Activated CD4-positive, alpha-beta T cell treated with anti-CD3 and anti-CD28 coated beads, Interleukin-2, amount 10 ng/mL, durations not matched to agents 7 days and 5 days (primary cell): Measurements from ENCODE around the gene AMOTL1. TPM values are rescaled to one million over a fixed set of nuclear protein-coding genes. Genes with fewer than 3 reads are reported as not detected.

Source experiments
- CTCF ChIA-PET: fragments of 350-600 bp; sonication (Branson Sonifier 250); formaldehyde crosslinking; loops from one replicate; lab custom pipeline; 2021; ENCODE audit warnings: antibody characterized with exemption; lab: Charles Lee
- POLR2A ChIA-PET: fragments of 350-600 bp; sonication (Branson Sonifier 250); formaldehyde crosslinking; loops from one replicate; lab custom pipeline; 2021; ENCODE audit warnings: antibody characterized with exemption; lab: Charles Lee
- DNase-seq: peaks from one replicate; pipeline ENCODE4 v3.0.0-alpha.2; 2020
- H3K27ac Mint-ChIP-seq: one replicate; pipeline ENCODE4 v1.8.0; 2021; ENCODE audit warnings: mild to moderate bottlenecking, moderate library complexity, mixed read lengths
- H3K27me3 Mint-ChIP-seq: one replicate; pipeline ENCODE4 v1.8.0; 2021; ENCODE audit warnings: mixed read lengths
- H3K36me3 Mint-ChIP-seq: one replicate; pipeline ENCODE4 v1.8.0; 2021; ENCODE audit warnings: low read depth, mixed read lengths
- H3K4me1 Mint-ChIP-seq: one replicate; pipeline ENCODE4 v1.8.0; 2021; ENCODE audit warnings: mixed read lengths
- H3K4me3 Mint-ChIP-seq: one replicate; pipeline ENCODE4 v1.8.0; 2021; ENCODE audit warnings: mild to moderate bottlenecking, moderate library complexity, mixed read lengths
- H3K9me3 Mint-ChIP-seq: one replicate; pipeline ENCODE4 v1.8.0; 2021; ENCODE audit warnings: mixed read lengths
- total RNA-seq, 2 experiments: library from RNA; stranded (reverse); gene quantifications; one replicate each; pipeline ENCODE4 v1.2.3, GENCODE V29; 2021

AMOTL1 gene
- total RNA-seq, 2 experiments from 2014 or later = 3.1 to 4.0 TPM

DNA sequence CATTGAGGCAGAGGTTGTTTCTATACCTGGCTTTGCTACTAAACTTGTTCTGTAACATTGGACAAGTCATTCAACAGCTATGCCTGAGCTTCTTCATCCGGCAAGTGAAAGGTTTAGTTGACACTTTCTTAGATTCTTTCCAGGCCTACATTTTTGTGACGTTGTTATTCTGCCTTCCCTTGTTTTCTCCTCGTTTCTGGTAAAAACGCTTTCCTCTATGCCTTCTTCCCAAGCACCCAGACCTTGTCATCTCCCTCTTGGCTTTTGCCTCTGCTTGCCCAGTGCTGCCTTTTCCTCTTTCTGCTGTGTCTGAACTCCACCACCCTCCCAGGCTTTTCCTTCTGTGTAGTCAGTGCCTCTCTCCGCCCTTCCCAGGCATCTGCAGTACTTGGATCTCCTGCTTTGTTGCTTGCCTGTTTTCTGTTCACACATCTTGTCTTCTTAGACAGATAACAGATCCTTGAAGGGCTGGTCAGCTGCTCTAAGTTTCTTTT, 1.4 kb upstream of the AMOTL1 start:
- H3K27me3 Mint-ChIP-seq = peaks cover 38% of the 10 kb centered on the region
- POLR2A ChIA-PET = no interaction called here
- no peak overlapping the region for H3K4me3 Mint-ChIP-seq
- DNase-seq = no peak
- no peak overlapping the region for H3K27ac Mint-ChIP-seq
- H3K36me3 Mint-ChIP-seq = no peaks in the 10 kb centered on the region
- CTCF ChIA-PET = no interaction called here
- H3K9me3 Mint-ChIP-seq = no peaks in the 10 kb centered on the region
- peaks cover 14% of the 10 kb centered on the region for H3K4me1 Mint-ChIP-seq

DNA sequence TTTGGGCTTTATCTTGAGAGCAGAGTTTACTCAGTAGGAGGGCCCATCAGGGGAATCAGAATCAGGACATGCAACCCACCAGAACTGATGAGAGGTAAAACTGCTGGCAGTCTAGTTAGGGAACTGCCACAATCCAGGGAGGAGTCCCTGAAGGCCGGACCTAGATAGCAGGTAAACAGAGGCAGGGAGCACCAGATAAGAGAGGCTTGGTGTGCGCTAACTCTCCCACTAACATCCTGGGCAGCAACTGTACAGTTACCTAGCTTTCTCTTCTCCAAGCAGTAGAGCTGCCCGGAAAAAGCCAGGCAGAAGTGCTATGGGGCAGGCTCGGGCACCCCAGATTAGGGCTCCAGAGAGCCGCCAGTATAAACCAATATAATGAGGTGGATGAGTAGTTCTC, 865 bp upstream of the AMOTL1 start:
- POLR2A ChIA-PET = no interaction called here
- no peak overlapping the region for H3K27ac Mint-ChIP-seq
- no peak overlapping the region for H3K4me3 Mint-ChIP-seq

DNA sequence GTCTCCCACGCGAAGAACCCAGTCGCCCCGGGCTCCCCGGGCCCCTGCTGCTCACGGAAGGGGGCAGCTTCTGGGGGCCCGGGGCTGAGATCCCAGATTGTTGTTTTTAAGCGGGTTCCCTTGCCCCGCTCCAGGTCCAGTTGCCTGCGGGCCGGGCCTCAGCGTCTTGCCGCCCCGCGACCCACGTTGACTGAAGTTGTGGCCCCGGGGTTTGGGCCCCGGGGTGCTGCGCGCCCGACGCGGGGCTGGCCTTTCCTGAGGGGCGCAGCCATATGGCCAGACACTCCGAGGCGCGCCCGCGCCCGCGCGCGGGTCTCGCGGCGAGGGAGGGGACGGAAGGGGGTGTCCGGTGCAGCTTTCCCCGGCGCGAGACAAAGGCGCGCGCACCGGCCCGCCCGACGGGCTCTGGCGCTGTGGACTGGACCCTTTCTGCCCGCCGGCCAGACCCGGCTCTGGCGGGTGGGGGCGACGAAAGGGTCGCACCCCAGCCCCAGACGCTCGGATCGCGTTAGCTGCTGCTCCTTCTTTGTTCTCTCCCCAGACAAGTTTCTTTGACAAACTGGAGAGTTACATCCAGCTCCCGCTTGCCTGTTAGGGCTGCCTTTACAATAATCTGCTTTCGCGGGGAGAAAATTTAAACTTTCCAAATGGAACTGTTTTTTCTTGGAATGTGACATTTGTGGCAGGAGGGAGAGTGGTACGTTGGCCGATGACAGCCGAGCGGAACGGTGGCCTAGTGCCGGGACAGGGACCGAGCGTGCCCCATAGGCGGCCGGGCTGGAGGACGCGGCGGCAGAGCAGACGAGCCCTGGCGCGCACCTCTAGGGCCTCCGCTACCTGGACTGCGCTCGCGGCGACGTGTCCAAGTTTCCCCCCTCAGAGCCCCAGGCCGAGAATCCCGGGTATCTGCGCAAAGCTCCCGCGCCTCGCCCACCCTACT, 716 bp downstream of the AMOTL1 start:
- H3K36me3 Mint-ChIP-seq = no peaks in the 10 kb centered on the region
- POLR2A ChIA-PET = no interaction called here
- H3K9me3 Mint-ChIP-seq = no peaks in the 10 kb centered on the region
- DNase-seq = no peak
- peak overlapping the region; percentile 74 for H3K4me3 Mint-ChIP-seq
- H3K27ac Mint-ChIP-seq = peak overlapping the region; percentile 51
- CTCF ChIA-PET = no interaction called here
- H3K27me3 Mint-ChIP-seq = peaks cover 47% of the 10 kb centered on the region
- peaks cover 14% of the 10 kb centered on the region for H3K4me1 Mint-ChIP-seq

More for the DNA sequence above, 865 bp upstream of the AMOTL1 start:
- CTCF ChIA-PET = no interaction called here
- Mint-ChIP-seq H3K4me1 (peaks cover 14% of the 10 kb centered on the region), H3K9me3 (no peaks in the 10 kb centered on the region), H3K36me3 (no peaks in the 10 kb centered on the region), H3K27me3 (peaks cover 42% of the 10 kb centered on the region)
- DNase-seq = no peak

DNA sequence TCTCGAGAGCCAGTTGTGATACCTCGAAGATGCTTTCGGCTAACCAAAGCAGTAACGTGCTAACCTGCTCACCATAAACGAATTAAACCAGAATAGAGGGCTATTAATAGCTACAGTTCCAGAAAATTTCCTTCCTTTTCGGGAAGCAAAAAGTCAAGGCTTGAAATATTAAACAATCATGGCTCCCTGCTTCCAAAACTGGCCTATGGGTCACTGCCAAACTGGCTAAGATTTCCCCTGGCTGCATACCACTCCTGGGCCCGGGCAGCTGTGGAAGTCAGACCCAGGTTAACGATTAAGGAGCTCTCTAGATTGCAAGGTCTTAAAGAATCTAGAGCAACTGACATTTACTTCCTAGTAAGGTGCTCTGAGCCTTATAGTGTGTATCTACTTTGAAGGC, 1.7 kb downstream of the AMOTL1 start:
- Mint-ChIP-seq H3K27ac (no peak overlapping the region), H3K9me3 (no peaks in the 10 kb centered on the region), H3K4me3 (peak overlapping the region; percentile 74), H3K27me3 (peaks cover 41% of the 10 kb centered on the region), H3K36me3 (no peaks in the 10 kb centered on the region), H3K4me1 (peaks cover 14% of the 10 kb centered on the region)
- ChIA-PET CTCF (no interaction called here), POLR2A (interaction anchor here (0.5 kb wide), 1 partner anchor 231 kb away, joined by 3 read pairs; no protein-coding TSS in a partner anchor)
- DNase-seq = no peak

DNA sequence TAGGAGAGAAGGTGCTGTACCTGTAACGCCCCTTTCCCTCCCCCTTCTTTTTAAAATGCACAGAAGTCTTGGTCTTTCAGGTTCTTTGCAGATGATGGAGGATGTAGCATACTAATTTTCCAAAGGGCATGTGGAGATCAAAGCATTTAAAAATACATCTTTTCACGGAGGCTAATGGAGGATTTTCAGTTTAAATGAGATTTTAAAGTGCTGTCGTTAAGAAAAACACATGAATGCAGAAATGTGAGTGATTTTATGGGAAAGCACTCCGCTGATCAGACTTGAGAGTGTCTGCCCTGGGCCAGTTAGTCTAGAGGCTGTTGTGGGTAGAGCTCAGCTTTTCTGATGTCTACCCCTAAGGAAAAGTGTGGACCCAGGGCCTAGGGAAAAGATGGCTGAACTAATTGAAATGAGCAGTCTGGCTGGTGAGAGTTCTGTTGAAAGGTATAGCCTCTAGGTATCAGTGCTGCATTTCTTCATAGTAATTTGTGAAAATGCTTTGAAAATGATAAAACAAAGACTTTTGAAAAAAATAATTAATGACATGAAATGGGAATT, 2.5 kb downstream of the AMOTL1 start:
- ChIA-PET CTCF (no interaction called here), POLR2A (no interaction called here)
- Mint-ChIP-seq H3K27me3 (peaks cover 41% of the 10 kb centered on the region), H3K36me3 (no peaks in the 10 kb centered on the region), H3K4me1 (peaks cover 14% of the 10 kb centered on the region), H3K4me3 (no peak overlapping the region), H3K9me3 (no peaks in the 10 kb centered on the region), H3K27ac (no peak overlapping the region)
- no peak for DNase-seq

DNA sequence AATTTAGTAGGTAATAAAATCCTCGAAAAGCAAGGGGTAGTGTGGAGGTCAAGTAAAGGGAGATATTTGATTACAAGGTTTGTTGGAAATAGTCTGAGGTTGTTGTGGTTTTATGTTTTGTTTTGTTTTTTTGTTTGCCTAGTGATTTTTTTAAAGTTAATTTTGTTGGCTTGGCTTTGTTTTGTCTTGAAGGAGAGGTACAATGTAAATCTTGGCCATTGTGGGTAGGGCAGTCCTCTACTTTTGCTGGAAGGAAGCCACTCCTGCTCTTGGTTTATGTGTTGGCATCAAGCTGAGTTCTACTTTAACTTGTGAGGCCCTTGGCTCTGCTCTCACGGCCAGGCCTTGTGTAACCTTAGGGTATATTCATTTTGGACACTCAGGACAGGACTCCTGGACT, 3.2 kb downstream of the AMOTL1 start:
- Mint-ChIP-seq H3K9me3 (no peaks in the 10 kb centered on the region), H3K4me3 (no peak overlapping the region), H3K4me1 (peaks cover 18% of the 10 kb centered on the region), H3K36me3 (no peaks in the 10 kb centered on the region), H3K27ac (no peak overlapping the region), H3K27me3 (peaks cover 41% of the 10 kb centered on the region)
- CTCF ChIA-PET = interaction anchor here (1.0 kb wide), 1 partner anchor 16 kb away, joined by 3 read pairs; no protein-coding TSS in a partner anchor
- POLR2A ChIA-PET = no interaction called here
- no peak for DNase-seq

DNA sequence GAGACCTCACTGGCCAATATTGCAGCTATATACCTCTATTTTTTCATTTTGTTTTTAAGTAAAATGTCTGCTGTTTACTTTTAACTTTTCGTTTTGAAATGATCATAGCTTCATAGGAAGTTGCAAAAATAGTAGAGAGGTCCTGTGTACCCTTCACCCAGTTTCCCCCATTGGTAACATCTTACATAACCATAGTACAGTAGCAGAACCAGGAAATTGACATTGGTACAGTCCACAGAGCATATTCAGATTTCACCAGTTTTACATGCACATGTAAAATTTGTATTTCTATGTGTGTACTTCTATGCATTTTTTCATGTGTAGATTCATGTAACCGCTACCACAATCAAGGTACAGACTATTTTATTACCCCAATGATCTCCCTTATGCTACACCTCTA, 3.8 kb downstream of the AMOTL1 start:
- POLR2A ChIA-PET = no interaction called here
- CTCF ChIA-PET = interaction anchor here (1.0 kb wide), 1 partner anchor 16 kb away, joined by 3 read pairs; no protein-coding TSS in a partner anchor
- DNase-seq = no peak
- Mint-ChIP-seq H3K4me1 (peaks cover 23% of the 10 kb centered on the region), H3K9me3 (no peaks in the 10 kb centered on the region), H3K27me3 (peaks cover 42% of the 10 kb centered on the region), H3K27ac (no peak overlapping the region), H3K36me3 (no peaks in the 10 kb centered on the region), H3K4me3 (no peak overlapping the region)

DNA sequence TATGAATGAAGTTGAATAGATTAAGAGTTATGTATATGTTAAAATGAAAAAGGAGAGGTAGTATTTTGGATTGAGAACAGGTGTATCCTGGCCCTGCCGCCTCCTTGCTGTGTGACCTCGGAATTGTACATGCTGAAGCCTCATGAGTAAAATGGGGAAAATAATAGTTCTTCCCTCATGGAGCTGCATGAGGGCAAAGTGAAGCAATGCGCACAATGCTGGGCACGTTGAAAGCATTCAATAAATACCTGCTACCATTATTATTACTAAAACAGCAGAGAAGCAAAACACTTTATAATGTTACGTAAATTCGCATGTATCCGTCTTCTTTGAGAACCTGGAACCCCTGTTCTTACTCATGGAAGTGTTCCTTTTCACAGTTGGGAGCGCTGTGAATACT, 5.7 kb downstream of the AMOTL1 start:
- no peaks in the 10 kb centered on the region for H3K36me3 Mint-ChIP-seq
- no peak for DNase-seq
- peaks cover 18% of the 10 kb centered on the region for H3K4me1 Mint-ChIP-seq
- no peaks in the 10 kb centered on the region for H3K9me3 Mint-ChIP-seq
- H3K4me3 Mint-ChIP-seq = no peak overlapping the region
- ChIA-PET CTCF (interaction anchor here (0.5 kb wide), 1 partner anchor 213 kb away, joined by 6 read pairs; no protein-coding TSS in a partner anchor), POLR2A (no interaction called here)
- no peak overlapping the region for H3K27ac Mint-ChIP-seq
- H3K27me3 Mint-ChIP-seq = peaks cover 46% of the 10 kb centered on the region

DNA sequence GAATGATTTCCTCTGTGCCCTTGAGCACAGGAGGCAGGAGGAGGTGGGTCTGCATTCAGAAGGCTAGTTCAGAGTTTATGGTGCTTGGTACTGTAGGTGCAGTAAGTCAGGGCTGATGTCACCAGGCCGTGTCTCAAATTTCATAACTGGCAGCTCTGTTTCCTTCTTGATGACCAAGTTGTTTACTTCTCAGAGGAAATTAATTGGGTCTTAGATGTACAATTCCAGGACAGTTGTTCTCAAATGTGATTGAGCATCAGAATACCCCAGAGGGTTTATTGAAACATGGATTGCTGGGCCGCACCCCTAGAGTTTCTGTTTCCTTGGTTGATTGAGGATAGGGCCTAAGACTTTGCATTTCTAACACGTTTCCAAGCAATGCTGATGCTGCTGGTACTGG, 6.2 kb downstream of the AMOTL1 start:
- Mint-ChIP-seq H3K36me3 (no peaks in the 10 kb centered on the region), H3K27ac (no peak overlapping the region), H3K4me3 (no peak overlapping the region), H3K9me3 (no peaks in the 10 kb centered on the region), H3K4me1 (peaks cover 14% of the 10 kb centered on the region), H3K27me3 (peaks cover 44% of the 10 kb centered on the region)
- DNase-seq = no peak
- ChIA-PET CTCF (no interaction called here), POLR2A (no interaction called here)

DNA sequence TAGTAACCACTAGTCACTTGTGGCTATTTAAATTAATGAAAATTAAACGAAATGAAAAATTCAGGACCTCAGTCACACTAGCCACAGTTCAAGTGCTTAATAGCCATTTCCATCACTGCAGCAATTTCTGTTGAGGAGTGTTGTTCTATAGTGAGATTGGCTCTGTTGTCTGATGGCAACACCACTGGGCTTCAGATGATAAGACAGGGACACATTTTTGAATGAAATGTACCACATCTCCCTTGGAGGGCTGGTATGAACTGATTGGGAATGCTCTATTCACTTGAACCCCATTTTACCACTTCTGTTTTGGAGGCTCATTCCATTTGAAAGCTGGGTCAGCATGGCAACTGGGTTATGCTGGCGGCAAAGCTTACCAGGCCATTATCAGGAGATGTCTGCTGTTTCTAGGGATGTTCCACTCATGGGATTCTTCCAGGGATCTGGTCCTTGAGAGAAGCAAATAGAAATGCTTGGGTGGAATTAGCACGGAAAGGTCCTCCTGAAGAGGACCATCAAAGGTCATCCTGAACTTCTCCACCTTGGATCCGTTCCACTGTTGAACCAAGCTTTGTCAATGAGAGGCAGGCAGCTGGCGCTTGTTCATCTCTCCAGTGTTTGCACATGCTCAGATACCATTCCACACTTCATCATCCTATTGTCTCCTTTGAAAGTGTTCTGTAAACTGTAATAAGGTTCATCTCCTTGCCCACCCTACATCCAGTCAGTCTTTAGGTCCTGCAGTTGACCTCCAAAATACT, 7.6 kb downstream of the AMOTL1 start:
- POLR2A ChIA-PET = no interaction called here
- peaks cover 30% of the 10 kb centered on the region for H3K27me3 Mint-ChIP-seq
- CTCF ChIA-PET = interaction anchor here (0.5 kb wide), 1 partner anchor 1050 kb away, joined by 3 read pairs; no protein-coding TSS in a partner anchor

DNA sequence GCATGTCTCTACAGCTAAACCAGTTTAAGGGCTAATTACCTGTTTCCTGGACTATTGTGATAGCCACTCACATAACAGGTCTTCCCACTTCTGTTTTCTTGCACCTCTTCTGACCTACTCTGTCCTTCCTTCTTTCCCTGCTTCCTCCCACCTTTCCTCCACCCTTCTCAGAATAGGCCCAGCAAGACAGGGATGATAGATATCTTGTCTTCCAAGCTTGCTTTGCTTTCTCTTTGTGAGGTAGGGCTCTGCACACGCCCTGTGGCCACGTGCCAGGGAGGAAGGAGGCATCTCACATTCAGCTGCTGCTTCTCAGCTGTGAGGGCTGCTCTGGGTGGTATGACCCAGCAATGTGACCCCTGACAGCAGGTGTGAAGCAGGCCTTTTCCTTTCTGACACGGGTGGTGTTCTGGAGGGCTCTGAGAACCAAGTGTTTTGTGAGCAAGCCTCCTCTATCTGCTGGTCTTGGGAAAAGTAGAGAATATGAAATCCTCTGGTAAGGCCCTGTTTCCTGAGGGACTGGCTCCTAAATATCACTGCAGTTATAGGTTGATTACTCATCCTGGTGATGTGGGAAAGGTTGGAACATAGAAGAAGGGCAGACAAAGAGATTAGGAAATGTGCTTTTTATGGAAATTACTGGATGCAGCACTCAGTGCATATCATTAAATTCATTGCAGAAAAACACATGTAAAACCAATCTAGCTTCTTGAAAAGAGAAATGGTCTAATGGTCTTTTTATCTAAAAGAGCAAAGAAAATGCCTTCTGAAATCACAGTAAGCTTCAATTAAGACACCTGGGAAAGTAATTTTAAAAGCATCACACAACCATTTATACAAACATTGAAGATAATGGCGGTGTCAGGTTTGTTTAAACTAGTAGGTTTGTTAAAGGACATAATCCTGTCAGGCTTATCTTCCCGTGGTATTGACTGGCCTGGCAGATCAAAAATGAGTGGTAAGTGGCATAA, 8.5 kb downstream of the AMOTL1 start:
- Mint-ChIP-seq H3K4me3 (no peak overlapping the region), H3K4me1 (peaks cover 20% of the 10 kb centered on the region), H3K27ac (no peak overlapping the region), H3K27me3 (peaks cover 24% of the 10 kb centered on the region), H3K36me3 (no peaks in the 10 kb centered on the region), H3K9me3 (no peaks in the 10 kb centered on the region)
- DNase-seq = no peak
- CTCF ChIA-PET = interaction anchor here (1.2 kb wide), 1 partner anchor 9 kb away, joined by 3 read pairs; no protein-coding TSS in a partner anchor
- POLR2A ChIA-PET = no interaction called here

More for the DNA sequence above, 7.6 kb downstream of the AMOTL1 start:
- no peaks in the 10 kb centered on the region for H3K9me3 Mint-ChIP-seq
- H3K27ac Mint-ChIP-seq = no peak overlapping the region
- H3K4me3 Mint-ChIP-seq = no peak overlapping the region
- peaks cover 15% of the 10 kb centered on the region for H3K4me1 Mint-ChIP-seq
- DNase-seq = no peak
- no peaks in the 10 kb centered on the region for H3K36me3 Mint-ChIP-seq
